Muscle layer of colon (tissue), 2 donors: ENCODE measurements around the gene ADGRF4.
"Not testable (repeated sequence)": the region's sequence is repeated elsewhere in the genome, so short reads cannot be mapped to it uniquely, and the experiment has no call there.

Experiments used
- H3K27ac ChIP-seq: one replicate; pipeline ENCODE4 v1.7.0; 2013; ENCODE audit warnings: low read depth, mild to moderate bottlenecking, low read length, moderate library complexity
- H3K27me3 ChIP-seq, 2 donors: one replicate each; pipeline ENCODE4 v1.7.0; 2013; ENCODE audit warnings: low read length in 2 of 2, mild to moderate bottlenecking in 2 of 2; ENCODE audit not compliant: insufficient read depth in 2 of 2, control insufficient read depth in 1 of 2
- H3K36me3 ChIP-seq: one replicate; pipeline ENCODE4 v1.7.0; 2013; ENCODE audit warnings: mild to moderate bottlenecking, low read length; ENCODE audit not compliant: insufficient read depth
- H3K4me1 ChIP-seq: one replicate; pipeline ENCODE4 v1.7.0; 2013; ENCODE audit warnings: mild to moderate bottlenecking, low read length; ENCODE audit not compliant: insufficient read depth
- H3K4me3 ChIP-seq, 2 donors: one replicate each; pipeline ENCODE4 v1.7.0; 2013; ENCODE audit warnings: low read length in 2 of 2, low read depth in 1 of 2, mild to moderate bottlenecking in 1 of 2, moderate library complexity in 1 of 2
- H3K9ac ChIP-seq: one replicate; pipeline ENCODE4 v1.7.0; 2013; ENCODE audit warnings: low read length
- H3K9me3 ChIP-seq: one replicate; pipeline ENCODE4 v1.7.0; 2013; ENCODE audit warnings: mild to moderate bottlenecking, low read length
- donor health status: abdominal sarcoma.
- donor health status: Adenocarcinoma of cecum.

The ADGRF4 gene

DNA sequence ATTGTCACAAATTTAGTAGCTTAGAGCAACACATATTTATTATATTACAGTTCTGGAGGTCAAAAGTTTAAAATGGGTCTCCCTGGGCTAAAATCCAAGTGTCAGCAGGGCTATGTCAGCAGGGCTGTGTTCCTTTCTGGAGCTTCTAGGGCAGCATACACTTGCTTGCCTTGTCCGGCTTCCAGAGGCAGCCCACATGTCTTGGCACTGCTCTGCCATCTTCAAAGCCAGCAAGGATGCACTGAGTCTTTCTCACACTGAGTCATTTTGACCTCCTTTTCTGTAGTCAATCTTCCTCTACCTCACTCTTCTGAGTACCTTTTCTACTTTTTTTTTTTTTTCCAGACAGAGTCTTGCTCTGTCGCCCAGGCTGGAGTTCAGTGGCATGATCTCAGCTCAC, 39.0 kb downstream of the ADGRF4 start:
- no peaks in the 10 kb centered on the region for H3K9me3 ChIP-seq
- H3K27ac ChIP-seq: no peak overlapping the region
- H3K36me3 ChIP-seq: no peaks in the 10 kb centered on the region
- no peak overlapping the region for H3K9ac ChIP-seq
- no peak overlapping the region for H3K4me3 ChIP-seq
- no peaks in the 10 kb centered on the region for H3K27me3 ChIP-seq
- no peaks in the 10 kb centered on the region for H3K4me1 ChIP-seq

DNA sequence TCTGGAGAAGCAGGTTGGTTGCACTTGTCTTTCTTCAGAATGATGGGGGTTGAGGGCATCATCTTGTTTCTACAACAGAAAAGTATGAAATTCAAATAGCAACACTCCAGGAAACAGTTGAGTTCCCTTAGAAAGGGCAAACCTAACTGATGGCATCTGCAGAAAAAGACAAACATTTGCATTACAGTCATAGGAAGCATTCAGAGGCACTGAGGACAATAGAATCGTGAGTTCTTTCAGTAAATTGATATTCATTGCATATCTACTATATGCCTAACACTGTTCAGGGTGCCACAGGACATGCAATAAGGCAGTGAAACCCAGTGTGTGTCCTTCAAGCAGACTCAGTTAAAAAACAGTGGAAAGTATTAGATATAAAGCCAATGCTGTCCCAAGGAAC, 42.3 kb downstream of the ADGRF4 start:
- Histone ChIP-seq H3K27ac (no peak overlapping the region), H3K36me3 (no peaks in the 10 kb centered on the region), H3K9me3 (no peaks in the 10 kb centered on the region), H3K4me1 (no peaks in the 10 kb centered on the region), H3K9ac (no peak overlapping the region), H3K27me3 (no peaks in the 10 kb centered on the region), H3K4me3 (no peak overlapping the region)

DNA sequence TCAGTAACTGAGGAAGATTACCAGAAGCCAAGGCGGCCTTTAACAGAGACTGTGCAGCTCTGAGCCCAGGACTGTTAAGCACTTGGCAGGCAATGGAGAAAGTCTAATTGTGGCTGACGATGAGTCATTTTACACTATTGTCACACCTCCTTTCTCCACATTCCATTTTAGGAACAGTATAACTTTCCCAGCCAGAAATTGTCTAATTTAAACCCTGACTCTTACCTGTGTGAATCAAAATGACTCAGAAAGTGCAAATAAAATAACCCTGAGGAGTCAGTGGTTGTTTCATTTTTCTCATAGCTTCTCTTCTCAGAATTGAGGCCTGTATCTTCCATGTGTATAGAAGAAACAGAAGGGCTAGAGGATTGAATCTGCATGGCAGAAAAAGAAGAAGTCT, 43.4 kb downstream of the ADGRF4 start:
- Histone ChIP-seq H3K36me3 (no peaks in the 10 kb centered on the region), H3K4me1 (no peaks in the 10 kb centered on the region), H3K27me3 (no peaks in the 10 kb centered on the region), H3K9ac (no peak overlapping the region), H3K4me3 (no peak overlapping the region), H3K27ac (no peak overlapping the region), H3K9me3 (no peaks in the 10 kb centered on the region)

DNA sequence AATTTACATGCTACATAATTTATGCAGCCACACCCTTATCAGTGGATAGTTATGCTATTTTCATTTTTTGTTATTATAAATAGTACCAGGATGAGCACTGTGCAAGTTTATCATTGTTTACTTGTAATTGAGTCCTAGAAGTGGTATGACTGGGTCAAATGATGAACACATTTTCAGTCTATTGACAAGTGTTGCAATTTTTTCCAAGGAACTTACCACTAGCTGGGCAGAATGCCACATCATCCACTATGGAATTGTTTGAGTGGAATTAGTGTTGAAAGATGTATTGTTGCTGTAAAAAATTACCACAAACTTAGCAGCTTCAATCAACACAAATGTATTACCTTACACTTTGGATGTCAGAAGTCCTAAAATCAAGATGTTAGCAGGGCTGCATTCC, 45.4 kb downstream of the ADGRF4 start:
- no peak overlapping the region for H3K9ac ChIP-seq
- no peaks in the 10 kb centered on the region for H3K36me3 ChIP-seq
- H3K27ac ChIP-seq: no peak overlapping the region
- no peak overlapping the region for H3K4me3 ChIP-seq
- no peaks in the 10 kb centered on the region for H3K4me1 ChIP-seq
- no peaks in the 10 kb centered on the region for H3K9me3 ChIP-seq
- no peaks in the 10 kb centered on the region for H3K27me3 ChIP-seq

DNA sequence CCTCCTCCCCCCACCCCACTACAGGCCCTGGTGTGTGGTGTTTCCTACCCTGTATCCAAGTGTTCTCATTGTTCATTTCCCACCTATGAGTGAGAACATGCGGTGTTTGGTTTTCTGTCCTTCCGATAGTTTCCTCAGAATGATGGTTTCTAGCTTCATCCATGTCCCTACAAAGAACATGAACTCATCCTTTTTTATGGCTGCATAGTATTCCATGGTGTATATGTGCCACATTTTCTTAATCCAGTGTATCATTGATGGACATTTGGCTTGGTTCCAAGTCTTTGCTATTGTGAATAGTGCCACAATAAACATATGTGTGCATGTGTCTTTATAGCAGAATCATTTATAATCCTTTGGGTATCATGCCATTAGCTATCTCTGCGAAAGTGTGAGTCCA, 46.9 kb downstream of the ADGRF4 start:
- not testable (repeated sequence) for H3K9ac ChIP-seq, H3K27me3 ChIP-seq, H3K27ac ChIP-seq, H3K4me1 ChIP-seq, H3K4me3 ChIP-seq, H3K36me3 ChIP-seq, H3K9me3 ChIP-seq

DNA sequence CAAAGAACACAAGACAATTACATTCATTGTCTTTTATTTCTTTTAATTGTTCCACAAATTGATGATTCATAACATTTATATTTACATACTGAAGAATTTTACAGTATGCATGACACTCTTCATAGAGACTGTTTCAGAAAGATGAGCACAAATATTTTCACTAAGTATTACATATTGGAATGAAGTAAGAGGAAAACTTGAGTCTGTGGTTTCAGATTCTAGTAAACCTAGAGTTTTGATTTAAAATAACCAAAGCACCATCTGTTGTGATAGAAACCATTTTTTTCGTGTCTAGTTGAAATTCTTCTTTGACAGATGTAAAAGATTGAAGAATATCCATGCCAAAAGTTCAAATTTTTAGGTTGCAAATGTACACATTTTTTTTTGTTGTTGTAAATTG, 51.4 kb downstream of the ADGRF4 start:
- H3K27ac ChIP-seq: no peak overlapping the region

DNA sequence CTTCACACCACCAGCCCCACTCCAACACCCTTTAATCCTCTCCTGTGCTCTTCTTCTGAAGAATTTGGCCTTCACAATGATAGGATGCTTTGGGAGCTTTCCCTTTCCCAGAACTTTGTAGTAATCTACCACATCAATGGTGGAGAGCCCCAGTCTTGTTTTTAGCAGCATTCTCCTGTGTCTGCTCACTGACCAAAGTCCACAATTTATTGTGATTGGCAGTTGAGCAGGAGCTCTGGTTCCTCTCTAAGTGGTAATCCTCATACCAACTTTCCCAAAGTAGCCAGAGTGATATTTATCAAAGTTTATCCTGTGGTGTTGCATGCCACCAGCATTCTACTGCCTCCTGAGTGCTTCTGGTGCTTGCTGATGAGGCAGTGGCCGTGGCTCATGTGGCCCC, 54.4 kb downstream of the ADGRF4 start:
- Histone ChIP-seq H3K27ac (no peak overlapping the region), H3K36me3 (no peaks in the 10 kb centered on the region), H3K4me3 (no peak overlapping the region), H3K9me3 (no peaks in the 10 kb centered on the region), H3K4me1 (no peaks in the 10 kb centered on the region), H3K27me3 (no peaks in the 10 kb centered on the region), H3K9ac (no peak overlapping the region)

More for the DNA sequence above, 51.4 kb downstream of the ADGRF4 start:
- Histone ChIP-seq H3K4me3 (no peak overlapping the region), H3K36me3 (no peaks in the 10 kb centered on the region), H3K27me3 (no peaks in the 10 kb centered on the region), H3K9ac (no peak overlapping the region), H3K4me1 (no peaks in the 10 kb centered on the region), H3K9me3 (no peaks in the 10 kb centered on the region)

DNA sequence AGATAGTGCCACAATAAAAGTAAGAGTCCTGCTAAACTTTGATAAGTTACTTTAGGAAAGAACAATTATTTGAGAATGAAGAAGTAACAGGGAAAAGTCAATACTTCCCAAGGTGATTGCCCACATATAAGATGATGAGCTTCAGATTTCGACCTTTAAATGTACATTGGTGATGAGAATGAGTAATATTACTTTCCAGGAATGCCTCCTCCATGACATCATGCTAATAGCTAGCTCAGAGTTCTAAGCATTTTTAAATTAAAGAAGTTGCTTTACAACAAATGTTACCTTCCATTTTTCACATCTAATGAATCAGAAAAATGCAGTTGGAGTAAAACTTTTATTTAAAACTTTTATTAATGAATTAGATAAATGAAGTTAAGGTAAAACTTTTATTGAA, 61.0 kb downstream of the ADGRF4 start:
- Histone ChIP-seq H3K9me3 (no peaks in the 10 kb centered on the region), H3K4me1 (no peaks in the 10 kb centered on the region), H3K27me3 (no peaks in the 10 kb centered on the region), H3K27ac (no peak overlapping the region), H3K4me3 (no peak overlapping the region), H3K9ac (no peak overlapping the region), H3K36me3 (no peaks in the 10 kb centered on the region)

DNA sequence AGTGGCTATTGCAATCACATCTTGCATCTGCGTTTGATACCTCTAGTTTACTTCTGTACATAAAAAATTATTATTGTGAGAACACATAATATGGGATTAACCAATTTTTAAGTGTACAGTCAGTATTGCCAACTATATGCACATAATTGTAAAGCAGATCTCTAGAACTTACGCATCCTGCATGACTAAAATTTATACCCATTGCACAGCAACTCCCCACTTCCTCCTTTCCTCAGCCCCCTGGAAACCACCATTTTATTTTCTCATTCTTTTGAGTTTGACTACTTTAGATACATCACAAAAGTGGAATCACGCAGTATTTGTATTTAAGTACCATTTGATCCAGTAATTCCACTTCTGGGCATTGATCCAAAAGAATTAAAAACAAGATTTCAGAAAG, 64.1 kb downstream of the ADGRF4 start:
- H3K27me3 ChIP-seq: no peaks in the 10 kb centered on the region
- H3K27ac ChIP-seq: no peak overlapping the region
- H3K4me1 ChIP-seq: no peaks in the 10 kb centered on the region
- H3K4me3 ChIP-seq: no peak overlapping the region
- no peaks in the 10 kb centered on the region for H3K9me3 ChIP-seq
- H3K36me3 ChIP-seq: no peaks in the 10 kb centered on the region
- no peak overlapping the region for H3K9ac ChIP-seq

DNA sequence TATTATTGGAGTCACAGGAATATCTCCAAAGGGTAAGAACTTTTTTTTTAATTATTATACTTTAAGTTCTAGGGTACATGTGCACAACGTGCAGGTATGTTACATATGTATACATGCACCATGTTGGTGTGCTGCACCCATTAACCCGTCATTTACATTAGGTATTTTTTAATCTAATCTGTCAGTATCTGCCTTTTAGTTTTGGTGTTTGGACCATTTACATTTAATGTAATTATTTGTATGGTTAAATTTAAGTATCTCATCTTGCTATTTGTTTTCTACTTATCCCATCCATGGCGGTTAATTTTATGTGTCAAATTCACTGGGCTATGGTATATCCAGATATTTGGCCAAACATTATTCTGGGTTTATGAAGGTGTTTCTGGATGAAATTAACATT, 68.1 kb downstream of the ADGRF4 start:
- Histone ChIP-seq H3K36me3 (no peaks in the 10 kb centered on the region), H3K4me1 (no peaks in the 10 kb centered on the region), H3K9ac (no peak overlapping the region), H3K27ac (no peak overlapping the region), H3K27me3 (no peaks in the 10 kb centered on the region), H3K4me3 (no peak overlapping the region), H3K9me3 (no peaks in the 10 kb centered on the region)

DNA sequence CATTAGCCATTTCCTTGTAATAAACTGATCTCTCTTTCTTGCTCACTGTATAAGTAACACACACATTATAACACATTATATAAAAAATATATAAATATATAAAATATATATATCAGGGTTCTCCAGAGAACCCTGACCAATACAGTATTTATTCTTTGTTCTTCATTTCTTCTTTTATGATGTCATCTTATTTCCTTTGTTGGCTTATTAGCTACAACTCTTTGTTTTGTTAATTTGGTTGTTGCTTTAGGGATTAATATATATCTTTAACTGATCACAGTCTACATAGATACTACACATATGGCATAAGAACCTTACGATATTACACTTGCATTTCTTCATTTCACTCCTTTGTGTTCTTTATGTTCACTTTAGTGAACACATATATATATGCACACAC, 68.7 kb downstream of the ADGRF4 start:
- no peak overlapping the region for H3K4me3 ChIP-seq
- H3K4me1 ChIP-seq: no peaks in the 10 kb centered on the region
- H3K9me3 ChIP-seq: no peaks in the 10 kb centered on the region
- H3K36me3 ChIP-seq: no peaks in the 10 kb centered on the region
- H3K27me3 ChIP-seq: no peaks in the 10 kb centered on the region
- H3K27ac ChIP-seq: no peak overlapping the region
- H3K9ac ChIP-seq: no peak overlapping the region

DNA sequence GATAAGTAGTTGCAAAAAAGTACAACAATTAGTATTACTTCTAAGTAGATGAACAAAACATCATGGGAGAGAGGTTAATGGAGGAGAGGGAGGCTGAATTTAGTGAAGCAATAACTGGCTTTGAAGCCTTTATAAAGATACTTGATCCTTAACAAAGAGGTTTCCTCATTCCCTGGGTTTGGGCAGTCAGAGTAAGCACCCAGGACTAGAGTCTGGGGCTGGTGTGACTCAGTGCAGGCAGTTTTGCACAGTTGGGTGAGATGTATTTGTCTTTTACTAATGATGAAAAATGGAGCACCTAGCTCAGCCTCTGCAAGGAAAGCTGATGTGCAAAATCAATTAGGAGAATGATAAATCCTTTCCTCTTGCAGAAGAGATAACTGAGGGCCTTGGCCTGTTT, 71.6 kb downstream of the ADGRF4 start:
- Histone ChIP-seq H3K4me3 (no peak overlapping the region), H3K36me3 (no peaks in the 10 kb centered on the region), H3K4me1 (no peaks in the 10 kb centered on the region), H3K9me3 (no peaks in the 10 kb centered on the region), H3K27ac (no peak overlapping the region), H3K27me3 (no peaks in the 10 kb centered on the region), H3K9ac (no peak overlapping the region)
